IPS-NIHi11 (cell line): ENCODE results near the gene ANKRD31.
"Not testable (repeated sequence)": the region's sequence is repeated elsewhere in the genome, so short reads cannot be mapped to it uniquely, and the experiment has no call there.

Experiments used
- DNase-seq: peaks from one replicate; pipeline ENCODE4 v3.0.0; 2012; ENCODE audit warnings: mixed read lengths, low spot score

Gene ANKRD31

GRCh38 chr5:75148051-75148450 is 88.6 kb downstream of the ANKRD31 start:
- no peak for DNase-seq

GRCh38 chr5:75142566-75143136 is 94.0 kb downstream of the ANKRD31 start:
- DNase-seq, result peak; percentile 9

DNA sequence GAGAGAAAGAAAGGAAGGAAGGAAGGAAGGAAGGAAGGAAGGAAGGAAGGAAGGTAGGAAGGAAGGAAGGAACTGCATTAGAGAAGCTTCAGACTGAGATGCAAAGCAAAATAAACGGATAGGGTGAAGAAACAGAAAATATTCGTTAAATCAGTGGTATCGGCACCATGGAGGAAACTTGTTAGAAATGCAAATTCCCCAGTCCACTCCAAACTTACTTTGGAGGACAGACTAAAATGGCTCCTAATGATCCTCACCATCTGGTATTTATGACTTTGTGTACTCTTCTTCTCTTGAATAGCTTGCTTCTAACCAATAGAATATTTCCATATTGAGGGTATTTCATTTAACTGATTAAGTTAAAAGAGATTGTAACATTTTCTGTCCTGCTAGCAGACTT is 96.4 kb downstream of the ANKRD31 start:
- DNase-seq, result no peak

DNA sequence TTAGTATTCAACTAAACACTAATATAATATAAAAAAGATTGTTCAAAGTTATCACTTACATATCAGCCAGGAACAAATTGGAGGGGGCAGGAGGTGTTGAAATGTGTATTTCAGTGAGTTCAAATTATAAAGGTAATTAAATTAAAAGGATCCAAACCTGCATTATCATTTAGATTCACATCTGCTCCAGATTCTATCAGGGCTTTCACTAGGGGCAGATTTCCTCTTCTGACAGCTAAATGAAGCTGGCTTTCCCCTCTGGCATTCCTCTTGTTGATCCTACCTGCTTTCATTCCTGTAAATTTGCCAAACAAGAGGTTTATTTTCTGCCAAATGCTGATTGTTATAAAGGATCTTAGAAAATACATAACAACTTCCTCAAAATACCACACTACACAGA is 98.0 kb downstream of the ANKRD31 start:
- peak; percentile 24 for DNase-seq

DNA sequence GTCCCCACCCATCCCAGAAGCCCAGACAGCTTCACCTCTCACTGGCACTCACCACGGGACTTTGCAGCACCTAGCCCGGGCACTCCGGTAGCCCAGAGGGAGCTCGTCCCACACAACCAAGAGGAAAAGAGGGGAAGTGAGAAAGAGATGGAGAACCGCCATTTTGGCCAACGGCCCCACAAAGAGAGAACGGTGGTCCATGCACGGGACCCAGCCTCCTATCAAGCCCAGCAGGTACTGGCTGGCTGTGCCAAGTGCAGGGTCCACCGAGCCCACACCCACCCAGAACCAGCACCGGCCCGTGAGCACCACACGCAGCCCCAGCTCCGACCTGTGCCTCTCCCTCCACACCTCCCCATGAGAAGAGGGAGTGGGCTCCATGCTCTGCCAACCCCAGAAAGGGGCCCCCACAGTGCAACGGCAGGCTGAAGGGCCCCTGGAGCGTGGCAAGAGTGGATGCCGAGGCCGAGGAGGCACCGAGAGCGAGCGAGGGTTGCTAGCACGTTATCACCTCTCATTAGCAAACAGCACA is 105.8 kb downstream of the ANKRD31 start:
- DNase-seq, result no peak

DNA sequence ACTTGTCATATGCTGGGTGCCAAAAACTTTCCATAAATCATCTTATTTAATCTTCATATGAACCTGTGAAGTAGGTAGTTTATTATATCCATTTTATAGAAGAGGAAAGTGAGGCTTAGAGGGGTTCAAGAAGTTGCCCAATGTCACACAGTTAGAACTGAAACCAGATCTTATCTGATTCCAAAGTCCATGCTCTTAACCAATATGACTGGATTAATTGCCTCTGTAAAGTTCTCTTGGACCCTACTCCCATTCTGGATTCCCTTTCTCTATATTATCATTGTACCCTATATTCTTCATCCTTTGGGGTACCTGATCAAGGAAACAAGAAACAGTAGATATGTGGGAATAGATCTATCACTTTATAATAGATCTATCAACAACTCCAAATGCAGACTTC is 119.8 kb downstream of the ANKRD31 start:
- DNase-seq, result no peak

GRCh38 chr5:75114311-75114710 is 122.4 kb downstream of the ANKRD31 start:
- DNase-seq, result not testable (repeated sequence)

DNA sequence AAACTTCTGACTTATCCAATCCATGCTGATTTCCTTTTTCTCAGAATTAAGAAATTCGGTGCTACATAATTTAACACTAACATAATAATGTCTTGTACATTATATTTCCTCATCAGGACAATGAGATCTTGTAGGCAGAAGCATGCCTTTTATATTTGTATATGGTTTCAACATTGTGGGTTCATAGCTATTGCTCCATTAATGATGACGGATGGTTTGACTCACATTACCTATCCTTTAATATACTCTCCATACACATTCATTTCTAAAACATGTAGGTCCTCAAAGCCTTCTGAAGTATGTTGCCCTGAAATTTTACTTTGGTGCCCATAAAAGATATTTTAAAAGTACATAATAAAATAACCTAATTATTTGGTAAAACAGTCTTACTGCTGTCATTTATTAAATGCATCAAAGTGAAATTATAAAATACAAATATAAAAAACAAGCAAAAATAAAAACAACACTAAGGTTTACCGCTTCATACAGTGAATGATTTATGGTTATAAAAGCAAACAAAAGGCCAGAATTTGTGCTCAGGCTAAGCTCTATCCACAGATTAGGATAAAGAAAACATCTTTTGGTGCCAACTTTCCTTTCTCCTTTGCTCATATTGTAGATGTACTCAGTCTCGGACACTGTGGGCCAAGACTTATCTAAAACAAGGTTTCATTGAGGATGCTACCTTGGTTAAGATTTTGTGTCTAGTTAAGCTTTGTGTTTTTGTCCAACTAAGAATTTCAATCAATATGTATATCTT is 123.1 kb downstream of the ANKRD31 start:
- DNase-seq, result no peak

DNA sequence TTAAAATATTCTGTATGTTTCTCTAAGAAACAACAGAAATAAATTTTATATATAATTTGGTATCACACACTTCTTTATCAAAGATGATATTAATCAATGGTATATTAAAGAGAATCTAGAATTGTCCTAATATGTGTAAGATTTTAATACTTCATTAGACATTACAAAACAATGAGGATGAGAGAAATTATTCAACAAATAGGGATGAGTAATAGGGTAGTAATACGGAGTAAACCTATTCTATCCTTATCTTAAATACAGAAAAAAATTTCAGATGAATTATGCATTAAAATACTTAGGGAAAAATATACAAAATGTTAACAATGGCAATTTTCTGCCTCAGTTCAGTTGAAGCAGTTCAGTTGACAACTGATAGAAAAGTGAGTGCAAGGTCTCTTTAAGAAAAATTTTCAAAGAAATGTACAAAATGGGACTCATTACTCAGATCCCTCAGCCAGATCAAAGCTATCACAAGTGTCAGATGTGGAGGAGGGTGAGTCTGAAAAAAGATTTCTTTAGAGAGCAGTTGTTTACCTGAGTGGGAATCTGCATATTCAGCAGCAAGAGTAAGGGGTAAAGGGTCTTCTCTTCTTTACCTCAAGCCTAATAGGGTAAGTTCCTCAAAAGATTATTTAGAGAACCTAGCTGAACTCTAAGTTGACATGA is 127.6 kb downstream of the ANKRD31 start:
- DNase-seq, result no peak

DNA sequence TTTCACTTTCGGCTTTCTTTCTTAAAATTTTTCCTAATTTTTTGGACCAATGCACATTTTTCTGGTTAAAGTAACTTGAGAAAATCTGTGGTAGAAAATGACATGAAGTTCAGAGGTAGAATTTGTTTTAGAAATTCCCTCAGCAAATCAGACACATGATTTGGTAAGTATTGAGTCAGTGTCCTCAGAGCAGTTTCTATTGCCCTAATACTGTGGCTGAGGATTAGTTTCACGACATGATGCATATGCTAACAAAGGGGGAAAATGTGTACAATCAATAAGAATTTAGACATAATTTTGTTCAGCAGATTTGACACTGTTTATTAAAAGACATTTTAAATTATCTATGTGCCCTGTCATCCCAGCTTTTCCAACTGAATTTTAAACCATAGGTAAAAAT is 128.2 kb downstream of the ANKRD31 start:
- DNase-seq, result no peak

GRCh38 chr5:75095956-75096355 is 140.7 kb downstream of the ANKRD31 start:
- not testable (repeated sequence) for DNase-seq

GRCh38 chr5:75091597-75091996 is 145.1 kb downstream of the ANKRD31 start:
- no peak for DNase-seq

GRCh38 chr5:75089662-75090061 is 147.0 kb downstream of the ANKRD31 start:
- DNase-seq, result no peak

DNA sequence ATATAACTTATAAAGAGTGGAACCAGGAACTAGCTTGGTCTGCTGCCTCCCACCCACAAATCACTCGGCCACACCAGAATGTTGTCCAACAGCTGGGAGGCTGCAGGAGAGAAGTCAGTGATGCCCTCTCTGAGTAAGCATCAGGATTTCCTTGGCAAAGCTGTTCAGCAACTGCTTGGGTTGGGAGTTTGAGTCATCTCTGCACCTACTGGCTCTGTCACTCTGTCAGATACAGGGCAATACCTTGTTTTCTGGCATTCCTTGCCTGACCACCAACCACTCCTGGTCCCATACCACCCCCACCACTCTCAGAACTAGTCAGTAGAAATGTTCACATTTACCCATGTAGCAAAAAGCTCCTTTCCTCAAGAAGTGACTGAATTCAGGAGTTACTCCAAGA is 147.5 kb downstream of the ANKRD31 start:
- no peak for DNase-seq

GRCh38 chr5:75088648-75089047 is 148.0 kb downstream of the ANKRD31 start:
- DNase-seq, result no peak

- DNase-seq, result no peak
Observed at GRCh38 chr5:75081510-75081909, 155.2 kb downstream of the ANKRD31 start.

- DNase-seq, result not testable (repeated sequence)
Observed at GRCh38 chr5:75079346-75079745, 157.3 kb downstream of the ANKRD31 start.

DNA sequence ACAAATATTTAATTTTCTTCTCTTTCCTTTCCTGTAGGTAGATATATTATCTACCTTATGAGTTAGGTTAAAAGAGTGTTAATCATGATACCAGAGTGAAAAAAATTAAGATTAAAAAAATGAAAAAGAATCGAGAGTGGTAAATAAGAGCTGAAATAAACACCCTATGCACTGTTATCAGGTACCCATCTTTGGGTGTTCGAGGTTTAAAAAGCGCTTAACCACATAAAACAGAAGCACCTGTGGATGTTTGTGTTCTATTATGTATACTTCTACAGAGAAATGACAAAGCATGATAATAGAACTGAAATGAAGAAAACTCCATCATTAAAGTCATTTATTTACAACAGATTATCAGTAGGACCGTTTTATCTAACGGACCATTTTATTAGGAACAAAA is 158.7 kb downstream of the ANKRD31 start:
- no peak for DNase-seq

DNA sequence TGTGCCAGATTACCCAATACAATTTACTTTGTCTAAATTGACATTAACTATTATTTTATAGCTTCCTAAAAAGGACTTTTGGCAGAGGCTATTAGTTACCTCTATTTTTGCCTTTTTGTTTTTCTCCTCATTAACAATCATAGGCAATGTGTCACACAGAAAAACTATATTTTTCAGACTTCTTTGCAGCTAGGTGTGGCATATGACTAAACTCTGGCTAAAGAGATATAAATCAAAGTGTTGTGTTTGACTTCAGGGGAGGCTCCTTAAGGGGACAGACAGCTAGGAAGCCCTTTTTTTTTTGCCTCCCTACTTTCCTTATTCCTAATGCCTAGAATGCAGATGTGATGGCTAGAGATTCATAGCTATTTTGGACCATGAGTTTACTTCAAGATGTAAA is 164.6 kb downstream of the ANKRD31 start:
- DNase-seq, result no peak

GRCh38 chr5:75071100-75071499 is 165.6 kb downstream of the ANKRD31 start:
- no peak for DNase-seq

GRCh38 chr5:75067434-75067833 is 169.2 kb downstream of the ANKRD31 start:
- no peak for DNase-seq

- DNase-seq, result no peak
Observed at GRCh38 chr5:75062925-75063531, 173.7 kb downstream of the ANKRD31 start.
